Activated effector memory CD4-positive, alpha-beta T cell treated with anti-CD3 and anti-CD28 coated beads, Interleukin-2, amount 50 U/mL, for 16 hours (primary cell): Measurements from ENCODE around the gene RUNX1.
A peak's percentile ranks its signal among the peaks of the same experiment; 100 is the strongest.
"Not testable (repeated sequence)": the region's sequence is repeated elsewhere in the genome, so short reads cannot be mapped to it uniquely, and the experiment has no call there.

Source experiments
- DNase-seq: peaks from one replicate; pipeline ENCODE4 v3.0.0-alpha.2; 2020

RUNX1 gene

GRCh38 chr21:34817821-34818661, 231.1 kb downstream of the RUNX1 start:
- no peak for DNase-seq

DNA sequence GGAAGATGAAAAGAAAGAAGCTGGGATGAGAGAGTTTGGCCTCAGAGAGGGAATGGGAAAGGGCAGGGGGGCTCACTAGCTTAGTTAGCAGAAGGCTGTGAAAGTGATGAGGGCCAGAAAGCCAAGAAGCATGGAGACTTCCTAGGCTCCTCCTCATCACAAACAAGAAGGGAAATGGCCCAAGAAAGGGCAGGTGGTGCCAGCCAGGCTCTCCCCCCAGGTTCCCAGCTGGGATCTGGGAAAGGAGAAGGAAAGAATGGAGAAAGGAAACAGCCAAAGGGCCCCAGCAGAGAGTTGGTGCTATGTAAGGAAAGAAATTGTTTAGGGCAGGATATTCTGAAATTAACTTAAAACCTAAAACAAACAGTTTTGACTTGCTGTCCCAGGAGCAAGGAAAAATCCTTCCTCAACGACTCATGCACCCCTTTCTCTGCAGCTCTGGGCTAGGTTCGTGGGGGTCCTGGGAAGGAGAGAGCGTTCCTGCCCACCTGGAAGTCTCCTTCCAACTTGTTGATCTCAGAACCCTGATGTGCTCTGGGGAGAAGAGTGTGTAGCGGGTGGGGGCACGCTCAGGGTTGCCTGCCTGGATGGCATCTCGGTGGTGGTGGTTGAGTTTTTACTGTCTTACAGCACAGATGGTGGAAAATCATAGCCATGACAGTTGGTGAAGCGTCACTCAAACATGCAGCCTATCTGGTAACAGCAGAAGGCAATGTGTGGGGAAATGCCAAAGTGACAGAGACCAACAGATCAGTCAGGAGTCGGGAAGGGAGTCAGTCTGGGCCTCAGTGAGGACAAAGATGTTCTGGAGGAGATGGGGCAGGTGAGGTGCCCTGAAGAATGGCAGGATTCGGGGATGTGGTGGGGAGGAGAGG, 233.0 kb downstream of the RUNX1 start:
- no peak for DNase-seq

DNA sequence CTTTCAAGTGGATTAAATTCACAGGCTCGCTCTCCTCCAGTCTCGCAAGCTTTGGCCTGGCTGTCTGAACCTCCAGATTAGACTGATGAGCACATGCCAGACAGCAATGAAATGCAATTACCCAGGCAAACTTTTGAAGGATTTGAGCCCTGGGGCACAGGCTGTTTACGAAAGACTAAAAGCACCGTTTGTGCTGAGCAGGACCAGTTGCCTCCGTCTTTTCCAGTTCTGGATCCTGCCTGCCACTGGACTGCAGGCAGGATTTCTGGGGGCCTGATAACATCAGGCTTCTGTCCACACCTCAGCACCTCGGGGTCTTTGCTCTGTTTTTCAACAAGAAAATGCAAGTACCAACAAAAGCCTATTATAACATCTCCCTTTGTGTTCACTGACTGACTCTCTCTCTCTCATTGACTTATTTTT, 234.6 kb downstream of the RUNX1 start:
- DNase-seq = no peak

GRCh38 chr21:34813266-34813894, 235.7 kb downstream of the RUNX1 start:
- no peak for DNase-seq

DNA sequence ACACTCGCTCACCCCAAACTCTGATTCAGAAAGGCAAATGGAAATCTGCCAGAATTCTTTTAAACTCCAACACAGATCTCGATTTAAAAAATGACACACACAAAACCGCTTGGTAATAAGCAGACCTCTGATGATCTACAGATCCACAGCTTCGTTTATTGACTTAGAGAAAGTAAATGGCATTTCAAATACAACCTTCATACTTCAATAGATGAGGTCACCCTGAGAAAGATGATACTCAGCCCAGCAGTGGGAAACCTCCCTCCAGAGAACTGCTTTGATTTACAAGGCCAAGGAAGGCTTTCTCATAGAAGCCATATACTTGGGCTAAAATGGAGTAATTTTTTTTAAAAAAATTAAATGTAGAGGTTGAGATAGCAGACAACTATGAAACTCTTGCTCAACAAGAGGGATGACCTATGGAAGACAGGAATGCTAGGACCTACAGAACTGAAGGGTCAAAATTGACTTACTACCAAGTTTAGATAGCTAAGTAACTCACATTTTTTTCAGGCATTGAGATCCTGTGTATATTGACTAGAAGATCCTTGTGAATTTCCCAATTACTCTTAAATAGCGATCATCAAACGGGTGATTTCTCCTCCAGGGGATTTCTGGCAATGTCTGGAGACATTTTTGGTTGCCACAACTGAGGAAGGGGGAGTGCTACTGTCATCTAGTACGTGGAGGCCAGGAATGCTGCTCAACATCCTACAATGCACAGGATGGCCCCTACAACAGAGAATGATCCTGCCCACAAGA, 236.4 kb downstream of the RUNX1 start:
- no peak for DNase-seq

GRCh38 chr21:34811368-34811767, 237.7 kb downstream of the RUNX1 start:
- no peak for DNase-seq

DNA sequence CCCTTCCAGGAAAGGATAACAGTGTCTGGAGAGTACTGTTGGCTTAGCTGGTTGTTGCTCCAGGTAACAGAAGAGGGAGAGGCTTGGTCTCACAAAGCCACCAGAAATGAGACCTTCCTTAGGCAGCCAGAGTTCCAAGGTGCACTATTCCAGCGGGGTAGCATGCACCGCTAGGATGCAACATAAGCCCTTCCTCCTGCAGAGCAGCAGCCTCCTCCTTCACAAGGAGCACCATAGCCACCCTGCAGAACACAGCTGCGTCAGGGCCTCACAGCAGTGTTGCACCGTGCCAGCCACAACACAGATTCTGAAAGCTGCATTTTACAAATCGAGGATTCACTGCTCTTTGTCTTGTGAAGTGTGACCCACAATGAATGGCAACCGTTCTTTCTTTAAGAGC, 238.3 kb downstream of the RUNX1 start:
- no peak for DNase-seq

- no peak for DNase-seq
These were observed 239.3 kb downstream of the RUNX1 start for GRCh38 chr21:34809822-34810221.

DNA sequence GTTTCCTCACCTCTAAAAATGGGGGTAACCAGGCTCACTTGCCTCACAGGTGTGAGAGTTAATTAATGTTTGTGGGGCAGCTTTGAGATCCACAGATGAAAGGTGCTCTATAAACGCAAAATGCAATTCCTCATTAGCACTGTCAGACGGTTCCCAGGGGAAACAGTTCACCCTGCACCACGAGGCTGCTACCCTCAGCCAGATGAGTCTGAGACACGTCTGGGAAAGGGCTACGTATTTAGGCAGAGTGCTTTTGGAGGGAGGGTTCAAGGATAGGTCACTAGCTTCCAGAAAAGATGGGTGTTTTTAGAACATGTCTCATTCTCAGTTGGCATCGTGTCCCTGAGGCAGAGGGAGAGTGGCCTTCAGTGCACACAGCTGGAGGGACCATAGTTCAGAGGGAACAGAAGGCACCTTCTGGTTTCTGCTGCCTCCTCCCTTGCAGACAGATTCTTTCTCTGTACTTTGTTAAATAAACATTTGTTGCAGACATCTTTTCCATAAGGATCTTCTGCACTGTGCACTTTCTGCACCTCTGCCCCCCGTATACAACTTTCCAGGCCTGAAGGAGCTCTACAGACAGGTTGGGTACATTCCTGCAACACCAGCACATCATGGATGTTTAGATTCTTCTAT, 240.4 kb downstream of the RUNX1 start:
- no peak for DNase-seq

GRCh38 chr21:34807881-34808568, 241.1 kb downstream of the RUNX1 start:
- DNase-seq = peak; percentile 86

- peak; percentile 83 for DNase-seq
These were observed 241.8 kb downstream of the RUNX1 start for GRCh38 chr21:34807146-34807880.

DNA sequence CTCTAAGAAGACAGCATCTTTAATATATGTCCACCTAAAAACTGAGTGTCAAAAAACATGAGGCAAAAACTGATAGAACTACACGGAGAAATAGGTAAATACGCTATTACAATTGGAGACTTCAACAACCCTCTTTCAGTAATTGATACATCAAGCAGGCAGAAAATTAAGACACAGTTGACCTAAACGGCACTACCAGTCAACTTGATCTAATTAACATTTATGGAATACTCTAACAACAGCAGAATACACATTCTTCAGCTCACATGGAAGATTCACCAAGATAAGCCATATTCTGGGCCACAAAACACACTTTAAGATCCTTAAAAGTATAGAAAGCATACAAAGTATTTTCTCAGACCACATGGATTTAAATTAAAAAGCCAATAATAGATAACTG, 242.7 kb downstream of the RUNX1 start:
- no peak for DNase-seq

DNA sequence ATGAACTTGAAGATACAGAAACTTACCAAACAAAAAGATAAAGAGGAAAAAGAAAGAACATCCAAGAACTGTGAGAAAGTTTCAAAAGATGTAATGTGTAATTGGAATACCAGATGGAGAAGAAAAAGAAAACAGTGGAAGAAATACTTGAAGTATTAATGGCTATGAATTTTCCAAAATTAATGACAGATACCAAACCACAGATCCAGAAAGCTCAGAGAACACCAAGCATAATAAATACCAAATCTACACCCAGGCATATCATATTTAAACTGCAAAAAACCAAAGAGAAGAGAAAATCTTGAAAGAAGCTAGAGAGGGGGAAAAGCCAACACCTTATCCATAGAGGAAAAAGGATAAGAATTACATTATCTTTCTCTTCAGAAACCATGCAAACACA, 243.9 kb downstream of the RUNX1 start:
- DNase-seq = no peak

DNA sequence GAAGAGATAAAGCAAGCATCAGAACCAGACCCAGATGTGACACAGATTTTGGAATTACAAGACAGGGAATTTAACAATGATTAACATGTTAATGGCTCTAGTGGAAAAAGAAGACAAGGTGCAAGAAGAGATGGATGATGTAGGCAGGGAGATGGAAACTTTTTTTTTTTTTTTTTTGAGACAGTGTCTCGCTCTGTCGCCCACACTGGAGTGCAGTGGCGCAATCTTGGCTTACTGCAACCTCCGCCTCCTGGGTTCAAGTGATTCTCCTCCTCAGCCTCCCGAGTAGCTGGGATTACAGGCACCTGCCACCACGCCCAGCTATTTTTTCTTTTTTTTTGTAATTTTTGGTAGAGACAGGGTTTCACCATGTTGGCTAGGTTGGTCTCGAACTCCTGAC, 244.5 kb downstream of the RUNX1 start:
- DNase-seq = not testable (repeated sequence)

DNA sequence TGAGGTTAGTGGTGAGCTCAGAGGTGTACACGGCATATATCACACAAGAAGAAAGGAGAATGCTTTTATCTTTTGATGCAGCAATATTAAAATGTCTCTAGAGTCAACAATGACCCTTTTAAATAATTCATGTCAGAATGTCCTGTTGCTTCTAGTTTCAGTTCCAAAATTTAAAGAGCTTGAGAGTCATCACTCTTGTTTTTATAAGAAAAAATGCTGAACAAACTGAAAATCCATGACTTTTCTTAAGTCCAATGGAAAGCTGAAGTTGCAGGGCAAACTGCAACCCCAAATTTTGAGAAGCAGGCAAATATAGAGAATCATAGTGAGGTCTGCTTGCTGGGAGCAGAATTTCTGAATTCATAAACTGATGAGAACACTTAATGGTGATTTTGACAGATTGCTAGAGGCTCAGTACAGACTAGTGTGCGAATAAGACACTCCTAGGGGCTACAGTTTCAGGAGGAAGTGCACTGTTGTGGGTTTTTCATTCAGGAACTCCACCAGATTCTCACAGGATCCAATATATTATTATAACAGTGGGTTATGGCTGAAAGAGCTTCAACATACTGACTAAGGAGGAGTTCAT, 245.2 kb downstream of the RUNX1 start:
- no peak for DNase-seq

DNA sequence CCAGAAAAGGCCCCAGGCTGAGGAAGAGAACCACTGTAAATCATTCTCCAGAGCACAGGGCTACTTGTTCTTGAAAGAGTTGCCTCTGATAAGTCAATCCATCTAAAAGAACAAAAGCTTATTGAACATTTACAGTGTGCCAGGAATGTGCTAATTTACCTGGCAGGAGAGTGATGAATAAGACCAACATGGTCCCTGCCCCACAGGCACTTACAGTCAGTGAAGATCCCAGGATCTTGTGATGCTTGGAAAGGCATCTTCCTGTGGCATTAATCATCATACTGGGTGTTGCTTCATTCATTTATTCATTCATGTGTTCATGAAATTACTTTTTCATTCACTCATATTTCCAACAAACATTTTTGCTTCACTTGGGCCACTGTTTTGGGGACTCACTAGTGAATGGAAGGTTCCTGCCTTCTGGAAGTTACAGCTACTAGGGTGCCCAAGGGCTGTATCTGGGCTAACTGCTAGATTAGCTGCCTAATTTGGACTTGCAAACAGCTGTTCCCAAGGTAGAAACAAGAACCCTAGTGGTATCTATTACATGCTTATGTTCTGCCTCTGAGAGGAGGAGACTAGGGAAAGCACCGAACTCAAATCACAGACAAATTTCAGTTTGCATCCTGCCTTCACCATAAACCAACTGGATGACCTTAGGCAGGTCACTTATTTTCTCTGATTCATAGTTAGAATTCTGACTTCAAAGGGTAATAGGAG, 246.8 kb downstream of the RUNX1 start:
- no peak for DNase-seq

- DNase-seq = no peak
These were observed 247.5 kb downstream of the RUNX1 start for GRCh38 chr21:34801519-34802132.

- no peak for DNase-seq
These were observed 248.1 kb downstream of the RUNX1 start for GRCh38 chr21:34800797-34801518.

DNA sequence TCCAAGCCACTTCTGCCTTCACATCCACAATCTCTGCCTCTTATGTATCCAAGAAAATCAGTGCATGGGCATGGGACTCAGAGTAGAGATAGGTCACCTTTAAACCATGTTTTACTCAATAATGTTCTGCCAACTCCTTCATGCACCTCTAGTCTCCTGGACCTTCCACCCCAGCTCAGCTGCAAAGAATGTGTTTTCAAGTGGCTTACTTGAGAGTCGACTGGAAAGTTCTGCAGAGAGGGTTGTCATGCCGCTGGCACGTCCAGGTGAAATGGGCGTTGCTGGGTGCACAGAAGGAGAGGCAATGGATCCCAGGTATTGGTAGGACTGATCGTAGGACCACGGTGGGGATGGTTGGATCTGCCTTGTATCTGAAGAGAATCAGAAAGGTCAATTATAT, 250.0 kb downstream of the RUNX1 start:
- DNase-seq = no peak
